HEK293 (cell line): Measurements from ENCODE around the gene TACC2.

Experiments used
- CTCF ChIA-PET: fragments of 350-600 bp; formaldehyde crosslinking; extraction: SDS; loops from one replicate; lab custom pipeline; 2021; ENCODE audit warnings: antibody characterized with exemption; lab: Yijun Ruan, JAX
- POLR2A ChIA-PET: fragments of 300-600 bp; formaldehyde crosslinking; extraction: SDS; loops from one replicate; lab custom pipeline; 2020; ENCODE audit warnings: antibody characterized with exemption, inconsistent platforms; lab: Yijun Ruan, JAX
- H3K27ac ChIP-seq: fragments of 200-500 bp; sonication (Bioruptor generic); 2 replicates; pipeline ENCODE4 v1.5.1; 2014; ENCODE audit warnings: low read depth, low read length, control low read depth, inconsistent platforms; ENCODE audit errors: extremely low read depth
- H3K36me3 ChIP-seq, 2 experiments: fragments of 200-500 bp in 1 of 2; sonication (Bioruptor generic) in 1 of 2; 1 replicate in 1 of 2; 2 replicates in 1 of 2; pipeline ENCODE4 v1.5.1; 2014 to 2017; ENCODE audit warnings: inconsistent platforms in 2 of 2, low read length in 2 of 2; ENCODE audit not compliant: control insufficient read depth in 2 of 2, insufficient read depth in 1 of 2
- H3K4me1 ChIP-seq: fragments of 200-500 bp; sonication (Bioruptor generic); 2 replicates; pipeline ENCODE4 v1.5.1; 2014; ENCODE audit warnings: mild to moderate bottlenecking, low read length, inconsistent platforms; ENCODE audit not compliant: control insufficient read depth, insufficient read depth
- H3K4me3 ChIP-seq: 2 replicates; pipeline ENCODE4 v1.5.1; 2011; ENCODE audit warnings: low read depth, mild to moderate bottlenecking, control low read depth, low read length, moderate library complexity
- H3K9me3 ChIP-seq: fragments of 200-500 bp; sonication (Bioruptor generic); 2 replicates; pipeline ENCODE4 v1.5.1; 2014; ENCODE audit warnings: low read depth, low read length, inconsistent platforms; ENCODE audit not compliant: control insufficient read depth, insufficient read depth
- GLI4 ChIP-seq: fragments of 450-650 bp; formaldehyde crosslinking; IDR thresholded peaks from 2 replicates; pipeline ENCODE4 v1.5.1; 2016; ENCODE audit warnings: missing biosample characterization, missing genetic modification characterization
- KLF17 ChIP-seq: fragments of 450-650 bp; formaldehyde crosslinking; IDR thresholded peaks from 2 replicates; pipeline ENCODE4 v1.5.1; 2016; ENCODE audit warnings: missing biosample characterization, missing genetic modification characterization
- PRDM10 ChIP-seq: fragments of 450-650 bp; formaldehyde crosslinking; IDR thresholded peaks from 2 replicates; pipeline ENCODE4 v1.5.1; 2016; ENCODE audit warnings: missing biosample characterization, missing genetic modification characterization
- ZBTB1 ChIP-seq: fragments of 450-650 bp; formaldehyde crosslinking; IDR thresholded peaks from 2 replicates; pipeline ENCODE4 v1.5.1; 2016; ENCODE audit warnings: missing biosample characterization, missing genetic modification characterization
- ZBTB20 ChIP-seq: fragments of 450-650 bp; formaldehyde crosslinking; IDR thresholded peaks from 2 replicates; pipeline ENCODE4 v1.5.1; 2016; ENCODE audit warnings: missing biosample characterization, missing genetic modification characterization
- ZIC2 ChIP-seq: fragments of 450-650 bp; formaldehyde crosslinking; IDR thresholded peaks from 2 replicates; pipeline ENCODE4 v1.5.1; 2016; ENCODE audit warnings: missing biosample characterization, missing genetic modification characterization
- ZNF121 ChIP-seq: fragments of 450-650 bp; formaldehyde crosslinking; IDR thresholded peaks from 2 replicates; pipeline ENCODE4 v1.5.1; 2016; ENCODE audit warnings: missing biosample characterization, missing genetic modification characterization
- ZNF311 ChIP-seq: fragments of 450-650 bp; formaldehyde crosslinking; IDR thresholded peaks from 2 replicates; pipeline ENCODE4 v1.5.1; 2017; ENCODE audit warnings: missing biosample characterization, missing genetic modification characterization, borderline replicate concordance
- ZNF549 ChIP-seq: fragments of 450-650 bp; IDR thresholded peaks from 2 replicates; pipeline ENCODE4 v1.5.1; 2018; ENCODE audit warnings: missing biosample characterization, missing genetic modification characterization, mild to moderate bottlenecking, inconsistent platforms, moderate library complexity

The TACC2 gene

GRCh38 chr10:122249303-122249850 lies 260.4 kb downstream of the TACC2 start (continued):
- TF ChIP-seq PRDM10 (tag by site-specific recombination): no peak
- no peak for TF ChIP-seq ZBTB1 (tag by site-specific recombination)
- TF ChIP-seq, all 188 proteins: peak for 0

GRCh38 chr10:122249991-122250750 lies 261.2 kb downstream of the TACC2 start:
- CTCF ChIA-PET: interaction anchor here (0.6 kb wide), 2 partner anchors 114 to 172 kb away, joined by 3 read pairs; no protein-coding TSS in a partner anchor
- no peaks in the 10 kb centered on the region for H3K36me3 ChIP-seq
- H3K9me3 ChIP-seq: no peaks in the 10 kb centered on the region
- H3K27ac ChIP-seq: no peak overlapping the region
- no peak overlapping the region for H3K4me3 ChIP-seq
- POLR2A ChIA-PET: no interaction called here
- no peaks in the 10 kb centered on the region for H3K4me1 ChIP-seq
- TF ChIP-seq ZIC2 (tag by site-specific recombination): peak; percentile 48
- TF ChIP-seq KLF17 (tag by site-specific recombination): no peak

GRCh38 chr10:122251459-122252255 lies 262.7 kb downstream of the TACC2 start:
- Histone ChIP-seq H3K4me3 (no peak overlapping the region), H3K4me1 (no peaks in the 10 kb centered on the region), H3K36me3 (no peaks in the 10 kb centered on the region), H3K27ac (no peak overlapping the region), H3K9me3 (no peaks in the 10 kb centered on the region)
- ChIA-PET POLR2A (no interaction called here), CTCF (no interaction called here)
- TF ChIP-seq GLI4 (tag by site-specific recombination): no peak
- 0 out of 2 replicates have a peak, but pooled peaks have one; percentile 51 for TF ChIP-seq ZNF121 (tag by site-specific recombination)
- TF ChIP-seq, all 188 proteins: peak for 1

- no peak overlapping the region for H3K4me3 ChIP-seq
- ChIA-PET CTCF (interaction anchor here (1.5 kb wide), 1 partner anchor 15 kb away, joined by 5 read pairs; no protein-coding TSS in a partner anchor), POLR2A (no interaction called here)
- H3K4me1 ChIP-seq: no peaks in the 10 kb centered on the region
- H3K36me3 ChIP-seq: no peaks in the 10 kb centered on the region
- TF ChIP-seq ZBTB20 (tag by site-specific recombination): no peak
- TF ChIP-seq ZNF549 (tag by site-specific recombination): no peak
- TF ChIP-seq ZNF311: no peak
- no peak overlapping the region for H3K27ac ChIP-seq
- no peaks in the 10 kb centered on the region for H3K9me3 ChIP-seq
Observed at GRCh38 chr10:122252805-122253204, 263.8 kb downstream of the TACC2 start.
